Endothelial cell (in vitro differentiated cells): Measurements from ENCODE around the gene FGR. TPM values are rescaled to one million over a fixed set of nuclear protein-coding genes. Genes with fewer than 3 reads are reported as not detected.

Experiments
- DNase-seq: peaks from one replicate; pipeline ENCODE4 v3.0.0; 2021; ENCODE audit warnings: low spot score
- H3K27ac Mint-ChIP-seq: one replicate; pipeline ENCODE4 v1.8.0; 2021; ENCODE audit warnings: mixed read lengths, inconsistent platforms; ENCODE audit not compliant: unreplicated experiment
- H3K27me3 Mint-ChIP-seq: one replicate; pipeline ENCODE4 v1.8.0; 2021; ENCODE audit warnings: mild to moderate bottlenecking, moderate library complexity, mixed read lengths, inconsistent platforms; ENCODE audit not compliant: unreplicated experiment
- H3K36me3 Mint-ChIP-seq: one replicate; pipeline ENCODE4 v1.8.0; 2021; ENCODE audit warnings: mild to moderate bottlenecking, low read depth, mixed read lengths, inconsistent platforms; ENCODE audit not compliant: unreplicated experiment
- H3K4me1 Mint-ChIP-seq: one replicate; pipeline ENCODE4 v1.8.0; 2021; ENCODE audit warnings: mild to moderate bottlenecking, mixed read lengths, inconsistent platforms; ENCODE audit not compliant: unreplicated experiment
- H3K4me3 Mint-ChIP-seq: one replicate; pipeline ENCODE4 v1.8.0; 2021; ENCODE audit warnings: mild to moderate bottlenecking, mixed read lengths, inconsistent platforms; ENCODE audit not compliant: unreplicated experiment
- H3K9me3 Mint-ChIP-seq: one replicate; pipeline ENCODE4 v1.8.0; 2021; ENCODE audit warnings: mixed read lengths, inconsistent platforms; ENCODE audit not compliant: unreplicated experiment
- total RNA-seq: library from RNA; stranded (reverse); fragmentation: NEBNext Ultra II Directional; extraction: Animal tissue kit (Norgen Biotek cat#: 25700); gene quantifications from one replicate; pipeline ENCODE4 v1.2.1, GENCODE V29; 2021; ENCODE audit not compliant: unreplicated experiment
- TF ChIP-seq, protein P1 (sequence below): fragments of 200-600 bp; sonication (generic); IDR thresholded peaks from one replicate; pipeline ENCODE4 v1.5.0; 2021; ENCODE audit warnings: antibody characterized with exemption; ENCODE audit not compliant: unreplicated experiment

FGR gene
- total RNA-seq, 1 donor from 2014 or later = 0.46 TPM

DNA sequence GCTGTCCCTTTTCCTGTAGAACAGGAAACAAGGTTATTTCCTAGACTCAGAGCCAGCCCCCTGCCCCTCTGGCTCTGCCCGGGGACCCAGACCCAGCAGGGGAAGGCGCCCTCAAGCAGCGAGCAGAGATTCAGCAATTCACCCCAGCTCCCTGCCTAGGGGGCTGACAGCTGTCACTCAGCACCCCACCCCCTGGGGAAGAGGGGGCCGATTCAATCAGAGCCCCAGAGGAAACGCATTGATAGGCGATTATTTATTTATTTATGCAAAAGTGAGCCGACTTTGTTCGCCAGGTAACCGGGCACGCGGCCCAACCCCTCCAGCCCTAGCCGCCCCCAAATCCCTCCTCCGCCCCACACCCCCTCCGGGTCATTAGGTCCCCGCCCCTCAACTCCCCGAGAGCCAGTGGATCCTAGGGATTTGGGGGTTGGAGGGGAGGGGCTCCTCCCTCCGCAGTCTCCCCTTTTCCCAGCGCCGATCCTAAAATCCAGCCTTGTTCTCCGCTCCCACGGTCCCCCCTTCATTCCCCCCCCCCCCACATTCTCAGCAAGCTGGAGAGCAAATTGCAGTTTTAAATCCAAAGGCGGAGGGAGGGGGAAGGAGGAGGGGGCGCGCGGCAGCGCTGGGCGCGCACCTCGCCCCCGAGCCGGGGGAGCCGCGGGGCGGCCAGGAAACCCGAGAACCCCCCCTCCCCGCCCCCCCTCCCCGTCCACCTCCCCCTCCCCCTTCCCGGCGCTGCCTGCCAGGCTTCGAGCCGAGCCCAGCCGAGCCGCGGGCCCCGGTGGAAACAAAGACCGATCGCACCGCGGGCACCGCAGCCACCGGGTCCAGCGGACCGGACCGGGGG is 32.3 kb downstream of the FGR start:
- TF ChIP-seq, protein P1, sequence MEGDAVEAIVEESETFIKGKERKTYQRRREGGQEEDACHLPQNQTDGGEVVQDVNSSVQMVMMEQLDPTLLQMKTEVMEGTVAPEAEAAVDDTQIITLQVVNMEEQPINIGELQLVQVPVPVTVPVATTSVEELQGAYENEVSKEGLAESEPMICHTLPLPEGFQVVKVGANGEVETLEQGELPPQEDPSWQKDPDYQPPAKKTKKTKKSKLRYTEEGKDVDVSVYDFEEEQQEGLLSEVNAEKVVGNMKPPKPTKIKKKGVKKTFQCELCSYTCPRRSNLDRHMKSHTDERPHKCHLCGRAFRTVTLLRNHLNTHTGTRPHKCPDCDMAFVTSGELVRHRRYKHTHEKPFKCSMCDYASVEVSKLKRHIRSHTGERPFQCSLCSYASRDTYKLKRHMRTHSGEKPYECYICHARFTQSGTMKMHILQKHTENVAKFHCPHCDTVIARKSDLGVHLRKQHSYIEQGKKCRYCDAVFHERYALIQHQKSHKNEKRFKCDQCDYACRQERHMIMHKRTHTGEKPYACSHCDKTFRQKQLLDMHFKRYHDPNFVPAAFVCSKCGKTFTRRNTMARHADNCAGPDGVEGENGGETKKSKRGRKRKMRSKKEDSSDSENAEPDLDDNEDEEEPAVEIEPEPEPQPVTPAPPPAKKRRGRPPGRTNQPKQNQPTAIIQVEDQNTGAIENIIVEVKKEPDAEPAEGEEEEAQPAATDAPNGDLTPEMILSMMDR = no peak
- H3K36me3 Mint-ChIP-seq = peaks cover 2% of the 10 kb centered on the region
- peak overlapping the region; percentile 24 for H3K27ac Mint-ChIP-seq
- no peaks in the 10 kb centered on the region for H3K9me3 Mint-ChIP-seq
- DNase-seq = peak; percentile 55
- peaks cover 54% of the 10 kb centered on the region for H3K4me1 Mint-ChIP-seq
- peak overlapping the region; percentile 94 for H3K4me3 Mint-ChIP-seq
- peaks cover 9% of the 10 kb centered on the region for H3K27me3 Mint-ChIP-seq

DNA sequence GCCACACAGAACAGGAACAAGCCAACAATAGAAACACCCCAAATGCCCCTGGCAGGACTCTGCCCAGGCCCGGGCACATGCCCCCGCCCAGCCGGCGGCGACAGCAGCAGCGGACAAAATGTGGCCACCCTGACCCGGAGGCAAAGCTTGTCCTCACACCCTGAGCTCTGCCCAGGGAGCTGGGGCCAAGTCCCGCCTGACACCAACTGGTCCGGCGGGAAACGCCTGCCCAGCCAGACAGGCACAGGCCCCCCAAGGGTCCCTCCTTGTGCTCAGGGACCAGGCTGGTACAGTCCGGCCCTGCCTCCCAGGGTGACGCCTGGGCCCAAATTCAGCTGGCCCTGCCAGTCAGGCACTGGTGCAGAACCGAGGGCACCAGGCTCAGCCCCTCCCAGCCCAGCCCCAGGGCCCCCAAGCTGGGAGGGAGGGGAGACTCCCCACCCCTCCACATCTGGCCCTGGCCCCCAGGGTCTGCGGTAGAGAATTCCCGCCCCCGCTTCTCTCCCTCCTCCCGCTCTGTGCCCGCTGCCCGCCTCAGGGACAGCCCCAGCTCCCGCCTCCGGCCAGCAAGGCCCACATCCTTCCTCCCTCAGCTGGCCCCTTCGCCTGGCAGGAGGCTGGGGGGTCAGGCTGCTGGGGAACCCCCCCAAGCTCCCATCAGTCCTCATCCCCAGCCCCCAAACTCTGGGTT is 33.1 kb downstream of the FGR start:
- H3K27ac Mint-ChIP-seq = peak overlapping the region; percentile 43
- TF ChIP-seq, protein P1 = no peak
- peaks cover 4% of the 10 kb centered on the region for H3K36me3 Mint-ChIP-seq
- H3K27me3 Mint-ChIP-seq = peaks cover 9% of the 10 kb centered on the region
- H3K4me1 Mint-ChIP-seq = peaks cover 50% of the 10 kb centered on the region
- no peaks in the 10 kb centered on the region for H3K9me3 Mint-ChIP-seq
- DNase-seq = peak; percentile 24
- H3K4me3 Mint-ChIP-seq = peak overlapping the region; percentile 94

DNA sequence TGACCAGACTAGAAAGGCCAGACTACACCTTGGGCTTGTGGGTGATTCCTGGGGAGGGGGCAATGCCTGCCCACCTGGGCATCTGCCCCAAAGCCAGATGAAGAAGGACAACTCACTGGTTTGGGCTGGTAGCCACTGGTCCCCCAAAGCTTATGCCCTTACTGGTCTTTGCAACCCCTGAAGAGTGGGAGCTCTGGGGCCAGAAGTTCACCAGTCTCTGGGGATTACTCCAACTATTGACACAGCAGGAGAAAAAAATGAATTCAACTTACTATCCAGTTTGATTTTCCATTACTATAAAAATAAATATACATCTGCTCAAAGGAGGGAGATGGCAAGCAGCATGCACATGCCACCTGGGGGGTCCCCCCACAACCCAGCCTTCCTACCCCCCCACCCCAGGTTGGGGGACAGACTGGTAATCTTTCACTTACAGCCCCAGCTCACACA is 33.6 kb downstream of the FGR start:
- TF ChIP-seq, protein P1 = no peak
- Mint-ChIP-seq H3K9me3 (no peaks in the 10 kb centered on the region), H3K36me3 (peaks cover 4% of the 10 kb centered on the region), H3K4me3 (peak overlapping the region; percentile 91), H3K27me3 (peaks cover 9% of the 10 kb centered on the region), H3K4me1 (peaks cover 44% of the 10 kb centered on the region), H3K27ac (peak overlapping the region; percentile 43)
- DNase-seq = no peak

DNA sequence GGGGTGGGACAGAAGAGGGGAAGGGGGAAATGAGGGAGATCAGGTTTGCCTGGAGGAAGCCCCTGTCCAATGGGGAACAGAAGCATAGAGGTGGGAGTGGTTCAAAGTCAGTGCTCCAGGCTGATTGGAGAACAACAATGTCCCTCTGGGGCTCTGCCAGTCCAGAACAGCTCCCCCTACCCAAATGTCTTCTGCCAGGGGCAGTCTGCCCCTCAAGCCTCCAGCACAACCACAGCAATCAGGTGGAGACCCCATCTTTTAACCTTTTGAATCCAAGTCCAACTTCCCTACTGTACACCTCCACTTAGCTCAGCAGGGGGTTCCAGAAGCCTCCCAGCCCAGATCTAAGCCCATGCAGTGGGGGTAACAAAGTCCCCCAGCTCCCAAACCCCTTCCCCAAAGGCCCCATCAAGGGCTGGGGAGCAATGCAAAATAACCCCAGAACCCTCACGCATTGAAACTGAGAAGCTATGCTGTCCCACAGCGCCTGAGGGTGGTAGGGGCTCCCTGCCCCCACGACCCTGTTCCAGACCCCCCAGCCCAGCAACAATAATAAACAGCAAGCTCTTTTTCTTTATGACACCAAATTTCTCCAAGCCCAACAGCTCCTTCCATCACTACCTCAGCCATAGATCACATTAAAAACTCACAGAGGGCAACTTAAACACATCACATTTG is 34.3 kb downstream of the FGR start:
- Mint-ChIP-seq H3K4me1 (peaks cover 38% of the 10 kb centered on the region), H3K27me3 (peaks cover 9% of the 10 kb centered on the region), H3K4me3 (peak overlapping the region; percentile 91), H3K27ac (peak overlapping the region; percentile 9), H3K9me3 (no peaks in the 10 kb centered on the region), H3K36me3 (peaks cover 4% of the 10 kb centered on the region)
- TF ChIP-seq, protein P1 = no peak
- DNase-seq = no peak
